Measurements from ENCODE around the gene MVB12B. TPM values are rescaled to one million over a fixed set of nuclear protein-coding genes. Genes with fewer than 3 reads are reported as not detected.

Gene MVB12B
- total and polyA plus RNA-seq, 2 of the 8 experiments (the other 6 are each of a cell fraction or from before 2014, with no cell fraction given), result 2.6 to 5.0 TPM

- TF ChIP-seq RXRA (IDR thresholded peaks at IDR 0.05; ENCODE audit: insufficient read depth, low read depth, low read length) (no peak), TCF12 (IDR thresholded peaks at IDR 0.05; ENCODE audit: low read depth, low read length) (no peak), CBX5 (IDR thresholded peaks at IDR 0.05; ENCODE audit: low read depth, low read length) (no peak), EZH2 (IDR thresholded peaks at IDR 0.05; ENCODE audit: low read depth, low read length, severe bottlenecking) (no peak), POU5F1 (IDR thresholded peaks at IDR 0.05; ENCODE audit: low read depth, low read length) (no peak)
These were observed 77.8 kb downstream of the MVB12B start (continued) for GRCh38 chr9:126404459-126404858.
